Measurements from ENCODE around the gene CHCHD3. TPM values are rescaled to one million over a fixed set of nuclear protein-coding genes. Genes with fewer than 3 reads are reported as not detected.
A peak's percentile ranks its signal among the peaks of the same experiment; 100 is the strongest.

Gene CHCHD3
- total and polyA plus RNA-seq, 2 of the 4 experiments (the other 2 are of a cell fraction) = 56.9 to 141 TPM

DNA sequence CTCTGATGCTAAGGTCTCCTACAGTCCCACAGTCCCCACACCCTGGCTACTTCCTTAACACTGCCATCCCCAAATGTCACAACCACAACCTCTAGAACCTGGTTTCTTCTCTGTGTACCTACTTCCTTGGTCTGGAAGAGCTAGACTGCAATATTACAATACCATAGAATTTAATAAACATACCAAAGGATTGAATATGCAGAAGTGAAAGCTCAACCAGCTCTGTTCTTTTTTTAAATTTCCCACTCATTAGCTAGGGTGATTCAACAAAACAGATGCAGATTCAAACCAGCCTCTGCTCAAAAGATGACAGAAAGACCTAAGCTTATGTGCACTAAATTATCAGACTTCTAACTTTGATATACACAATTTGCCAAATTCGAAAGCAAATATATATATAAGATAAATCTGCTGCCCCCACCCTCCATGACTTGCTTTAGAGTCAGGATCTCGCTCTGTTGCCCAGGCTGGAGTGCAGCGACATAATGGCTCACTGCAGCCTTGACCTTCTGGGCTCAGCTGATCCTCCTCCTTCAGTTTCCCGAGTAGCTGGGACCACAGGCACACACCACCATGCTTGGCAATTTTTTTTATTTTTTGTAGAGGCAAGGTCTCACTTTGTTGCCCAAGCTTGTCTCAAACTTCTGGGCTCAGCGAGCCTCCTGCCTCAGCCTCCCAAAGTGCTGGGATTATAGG, 212.6 kb downstream of the CHCHD3 start:
- no peak overlapping the region for H3K9ac ChIP-seq (ENCODE audit: low read depth, low read length)
- H2BK120ac ChIP-seq (ENCODE audit: low read depth, low read length) = no peak overlapping the region
- no peak overlapping the region for H2BK5ac ChIP-seq (ENCODE audit: low read depth, low read length, poor library complexity, severe bottlenecking)
- H3K79me1 ChIP-seq (ENCODE audit: low read depth in 1 of 2, low read length in 2 of 2) = peaks cover 0 to 6% of the 10 kb centered on the region in 2 experiments; a peak in 2 of 4 replicates
- no peak overlapping the region for H3K27ac ChIP-seq (ENCODE audit: insufficient read depth, low read length)
- H3K4me1 ChIP-seq (ENCODE audit: control insufficient read depth, insufficient read depth, low read length) = no peaks in the 10 kb centered on the region
- H3K18ac ChIP-seq (ENCODE audit: low read depth, low read length) = no peak overlapping the region
- H2AFZ ChIP-seq (replicated peaks; ENCODE audit: low read length, poor library complexity) = no peak overlapping the region
- ATAC-seq (ENCODE audit: low read depth) (peak; percentile 29; the same call in 1 of the 2 replicates), DNase-seq (peak; percentile 6)
- no peak overlapping the region for H2AK5ac ChIP-seq (ENCODE audit: low read depth, low read length)
- no peak overlapping the region for H2BK20ac ChIP-seq (ENCODE audit: low read depth, low read length)
- dilution Hi-C loops (cut with HindIII; ENCODE audit: low sequenced_read_pairs, unreplicated experiment) (no loop called here), intact Hi-C loops (cut with micrococcal nuclease) (no loop called here), in situ Hi-C loops (cut with MboI; ENCODE audit: low sequenced_read_pairs) (no loop called here)
- H3K4me3 ChIP-seq (ENCODE audit: insufficient read depth, low read depth, low read length) = no peak overlapping the region
- no peak overlapping the region for H2AK9ac ChIP-seq (replicated peaks; ENCODE audit: low read depth, low read length, poor library complexity)
- no CpG with 5 or more reads among the region's 5 CpGs for WGBS, 2 experiments (ENCODE audit: extremely low coverage in 2 of 2, insufficient read length in 1 of 2)
- H4K8ac ChIP-seq (ENCODE audit: low read depth in 2 of 2, low read length in 2 of 2) = no peak overlapping the region
- ChIA-PET CTCF (interaction anchor here (0.8 kb wide), 1 partner anchor 11 kb away, joined by 3 read pairs; no protein-coding TSS in a partner anchor), POLR2A (ENCODE audit: unreplicated experiment) (no interaction called here)
- no peaks in the 10 kb centered on the region for H3K36me3 ChIP-seq (ENCODE audit: control insufficient read depth, insufficient read depth, low read length)
- no peak overlapping the region for H3K56ac ChIP-seq (ENCODE audit: extremely low read depth, insufficient read depth, low read length)
- H3K9me1 ChIP-seq (ENCODE audit: insufficient read depth, low read length) = peaks cover 3% of the 10 kb centered on the region; the same call in 1 of the 2 replicates
- H3K27me3 ChIP-seq (ENCODE audit: control insufficient read depth, insufficient read depth, low read length) = no peaks in the 10 kb centered on the region
- BruUV-seq (replicated peaks) = no TSS peak
- TF ChIP-seq CHD1 (IDR thresholded peaks at IDR 0.05; ENCODE audit: low read depth, low read length) (no peak), RCOR1 (IDR thresholded peaks at IDR 0.05; ENCODE audit: insufficient replicate concordance, low read length) (no peak), MAFK (IDR thresholded peaks at IDR 0.05; ENCODE audit: low read depth, low read length) (no peak), RAD21 (IDR thresholded peaks at IDR 0.05; ENCODE audit: low read length) (no peak), RFX5 (IDR thresholded peaks at IDR 0.05; ENCODE audit: low read depth, low read length) (no peak), POLR2A (IDR thresholded peaks at IDR 0.05; ENCODE audit: low read depth, low read length) (no peak), BHLHE40 (IDR thresholded peaks at IDR 0.05; ENCODE audit: low read depth, low read length) (no peak), USF2 (IDR thresholded peaks at IDR 0.05; ENCODE audit: low read depth, low read length) (no peak), NFE2L2 (IDR thresholded peaks at IDR 0.05; ENCODE audit: low read depth, low read length) (no peak), MAZ (IDR thresholded peaks at IDR 0.05; ENCODE audit: borderline replicate concordance, low read depth, low read length) (no peak), CTCF (conservative IDR thresholded peaks at IDR 0.05; ENCODE audit: low read depth, low read length) (no peak), FOS (IDR thresholded peaks at IDR 0.05; ENCODE audit: low read depth, low read length) (no peak), CEBPB (IDR thresholded peaks at IDR 0.05; ENCODE audit: low read depth, low read length) (no peak), MXI1 (IDR thresholded peaks at IDR 0.05; ENCODE audit: borderline replicate concordance, low read depth, low read length) (no peak), SMC3 (IDR thresholded peaks at IDR 0.05; ENCODE audit: low read depth, low read length) (no peak)
- TF ChIP-seq, protein P1, sequence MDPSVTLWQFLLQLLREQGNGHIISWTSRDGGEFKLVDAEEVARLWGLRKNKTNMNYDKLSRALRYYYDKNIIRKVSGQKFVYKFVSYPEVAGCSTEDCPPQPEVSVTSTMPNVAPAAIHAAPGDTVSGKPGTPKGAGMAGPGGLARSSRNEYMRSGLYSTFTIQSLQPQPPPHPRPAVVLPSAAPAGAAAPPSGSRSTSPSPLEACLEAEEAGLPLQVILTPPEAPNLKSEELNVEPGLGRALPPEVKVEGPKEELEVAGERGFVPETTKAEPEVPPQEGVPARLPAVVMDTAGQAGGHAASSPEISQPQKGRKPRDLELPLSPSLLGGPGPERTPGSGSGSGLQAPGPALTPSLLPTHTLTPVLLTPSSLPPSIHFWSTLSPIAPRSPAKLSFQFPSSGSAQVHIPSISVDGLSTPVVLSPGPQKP (IDR thresholded peaks at IDR 0.05; ENCODE audit: borderline replicate concordance, low read depth, low read length) = no peak
- H3K14ac ChIP-seq (replicated peaks; ENCODE audit: low read depth, low read length) = no peak overlapping the region
- H4K5ac ChIP-seq (ENCODE audit: low read depth, low read length) = no peak overlapping the region
- H3K23ac ChIP-seq (ENCODE audit: low read depth, low read length) = no peak overlapping the region
- no peaks in the 10 kb centered on the region for H4K20me1 ChIP-seq (ENCODE audit: insufficient read depth, low read length)
- no peak overlapping the region for H3K4me2 ChIP-seq (ENCODE audit: low read depth, low read length)
- no peak overlapping the region for H4K91ac ChIP-seq (ENCODE audit: insufficient read depth, low read depth, low read length)
- no peak overlapping the region for H3K4ac ChIP-seq (ENCODE audit: low read depth, low read length)
- no peak overlapping the region for H2BK15ac ChIP-seq (ENCODE audit: low read depth, low read length)
- no peaks in the 10 kb centered on the region for H3K9me3 ChIP-seq (ENCODE audit: control insufficient read depth, insufficient read depth, low read length)
